DND-41 (cell line): ENCODE results near the gene ARHGAP8.

Experiments used
- CTCF ChIP-seq: IDR thresholded peaks from 2 replicates; pipeline ENCODE4 v1.5.1; 2012; ENCODE audit warnings: borderline replicate concordance, low read length, moderate library complexity, mild to moderate bottlenecking; ENCODE audit not compliant: poor library complexity, severe bottlenecking; ENCODE audit errors: extremely low read depth
- EZH2 ChIP-seq: IDR thresholded peaks from 3 replicates; pipeline ENCODE4 v1.6.1; 2012; ENCODE audit warnings: borderline replicate concordance, low read depth, mild to moderate bottlenecking, moderate library complexity, low read length, inconsistent platforms; ENCODE audit not compliant: severe bottlenecking

- no peak for TF ChIP-seq EZH2
- TF ChIP-seq CTCF: no peak
Observed at GRCh38 chr22:44811141-44811540, 58.8 kb downstream of the ARHGAP8 start.
